Suprapubic skin (tissue), 4 donors: ENCODE measurements around the gene PEX10. TPM values are rescaled to one million over a fixed set of nuclear protein-coding genes. Genes with fewer than 3 reads are reported as not detected.

Experiments
- DNase-seq, 2 donors: peaks; one replicate each; pipeline ENCODE4 v3.0.0-alpha.2; 2019; ENCODE audit warnings: low spot score in 2 of 2
- H3K27ac ChIP-seq: fragments of 200-600 bp; sonication (generic); one replicate; pipeline ENCODE4 v1.5.1; 2019
- H3K27me3 ChIP-seq: fragments of 200-600 bp; sonication (generic); one replicate; pipeline ENCODE4 v1.5.1; 2019
- H3K36me3 ChIP-seq: fragments of 200-600 bp; sonication (generic); one replicate; pipeline ENCODE4 v1.5.1; 2019
- H3K4me1 ChIP-seq: fragments of 200-600 bp; sonication (generic); one replicate; pipeline ENCODE4 v1.5.1; 2019
- H3K4me3 ChIP-seq: fragments of 200-600 bp; sonication (generic); one replicate; pipeline ENCODE4 v1.5.1; 2019; ENCODE audit warnings: mild to moderate bottlenecking
- H3K9me3 ChIP-seq: fragments of 200-600 bp; sonication (generic); one replicate; pipeline ENCODE4 v1.5.1; 2019
- EP300 ChIP-seq: sonication (generic); formaldehyde crosslinking; IDR thresholded peaks from one replicate; pipeline ENCODE4 v1.6.1; 2017; ENCODE audit warnings: antibody characterized with exemption
- POLR2A ChIP-seq, 2 donors: fragments of 450-650 bp; IDR thresholded peaks; one replicate each; pipeline ENCODE4 v1.6.1; 2017; ENCODE audit warnings: antibody characterized with exemption in 2 of 2, mild to moderate bottlenecking in 2 of 2, moderate library complexity in 2 of 2
- POLR2AphosphoS5 ChIP-seq, 3 donors: sonication (generic); formaldehyde crosslinking; IDR thresholded peaks; one replicate each; pipeline ENCODE4 v1.6.1; 2017; ENCODE audit warnings: antibody characterized with exemption in 3 of 3
- WGBS: methylation state at CpG from one replicate; pipeline ENCODE4 v1.1.5; 2018; 5-methylcytosine and 5-hydroxymethylcytosine counted together
- total RNA-seq, 4 donors: library from RNA; depleted of rRNA; stranded (reverse); fragments of >200 nt; gene quantifications; one replicate each; pipeline ENCODE4 v1.1.0, GENCODE V29; 2016
- TF ChIP-seq, protein P1 (sequence below), 2 donors: fragments of 200-600 bp in 1 of 2; fragments of 450-650 bp in 1 of 2; sonication (generic) in 1 of 2; IDR thresholded peaks; one replicate each; pipeline ENCODE4 v1.5.1; 2016 to 2019; ENCODE audit warnings: antibody characterized with exemption in 2 of 2, mild to moderate bottlenecking in 1 of 2, moderate library complexity in 1 of 2

PEX10 gene
- total RNA-seq, 4 donors from 2014 or later = 16.2 to 39.2 (median 27.3) TPM

DNA sequence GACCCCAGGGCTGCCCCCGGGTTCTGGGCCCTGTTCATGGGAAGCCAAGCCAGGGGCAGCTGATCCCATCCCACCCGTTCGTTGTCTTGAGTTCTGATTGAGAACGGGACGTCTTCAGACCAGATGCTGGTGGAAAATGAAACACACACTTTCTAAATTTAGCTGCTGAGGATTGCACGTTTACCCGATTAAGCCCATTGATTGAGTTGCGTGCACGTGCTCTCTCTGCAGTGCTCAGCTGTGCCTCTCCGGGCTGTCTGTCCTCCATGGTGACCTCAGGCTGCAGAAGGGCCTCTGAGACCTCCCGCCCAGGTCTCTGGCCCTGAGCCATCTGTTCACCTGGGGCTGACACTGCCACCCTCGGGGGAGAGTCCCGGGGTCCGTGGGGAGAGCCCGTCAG lies 27.0 kb upstream of the PEX10 start:
- WGBS = 80% methylated on average over 12 of the region's 15 CpGs
- DNase-seq = no peak
- Histone ChIP-seq H3K9me3 (no peaks in the 10 kb centered on the region), H3K27ac (no peak overlapping the region), H3K4me3 (no peak overlapping the region), H3K27me3 (peaks cover 71% of the 10 kb centered on the region), H3K4me1 (peaks cover 22% of the 10 kb centered on the region), H3K36me3 (no peaks in the 10 kb centered on the region)
- TF ChIP-seq EP300 = no peak
- TF ChIP-seq, protein P1, sequence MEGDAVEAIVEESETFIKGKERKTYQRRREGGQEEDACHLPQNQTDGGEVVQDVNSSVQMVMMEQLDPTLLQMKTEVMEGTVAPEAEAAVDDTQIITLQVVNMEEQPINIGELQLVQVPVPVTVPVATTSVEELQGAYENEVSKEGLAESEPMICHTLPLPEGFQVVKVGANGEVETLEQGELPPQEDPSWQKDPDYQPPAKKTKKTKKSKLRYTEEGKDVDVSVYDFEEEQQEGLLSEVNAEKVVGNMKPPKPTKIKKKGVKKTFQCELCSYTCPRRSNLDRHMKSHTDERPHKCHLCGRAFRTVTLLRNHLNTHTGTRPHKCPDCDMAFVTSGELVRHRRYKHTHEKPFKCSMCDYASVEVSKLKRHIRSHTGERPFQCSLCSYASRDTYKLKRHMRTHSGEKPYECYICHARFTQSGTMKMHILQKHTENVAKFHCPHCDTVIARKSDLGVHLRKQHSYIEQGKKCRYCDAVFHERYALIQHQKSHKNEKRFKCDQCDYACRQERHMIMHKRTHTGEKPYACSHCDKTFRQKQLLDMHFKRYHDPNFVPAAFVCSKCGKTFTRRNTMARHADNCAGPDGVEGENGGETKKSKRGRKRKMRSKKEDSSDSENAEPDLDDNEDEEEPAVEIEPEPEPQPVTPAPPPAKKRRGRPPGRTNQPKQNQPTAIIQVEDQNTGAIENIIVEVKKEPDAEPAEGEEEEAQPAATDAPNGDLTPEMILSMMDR (IDR thresholded peaks at IDR 0.05) = no peak
- TF ChIP-seq POLR2AphosphoS5 (IDR thresholded peaks at IDR 0.05) = no peak
- TF ChIP-seq POLR2A (IDR thresholded peaks at IDR 0.05) = no peak

DNA sequence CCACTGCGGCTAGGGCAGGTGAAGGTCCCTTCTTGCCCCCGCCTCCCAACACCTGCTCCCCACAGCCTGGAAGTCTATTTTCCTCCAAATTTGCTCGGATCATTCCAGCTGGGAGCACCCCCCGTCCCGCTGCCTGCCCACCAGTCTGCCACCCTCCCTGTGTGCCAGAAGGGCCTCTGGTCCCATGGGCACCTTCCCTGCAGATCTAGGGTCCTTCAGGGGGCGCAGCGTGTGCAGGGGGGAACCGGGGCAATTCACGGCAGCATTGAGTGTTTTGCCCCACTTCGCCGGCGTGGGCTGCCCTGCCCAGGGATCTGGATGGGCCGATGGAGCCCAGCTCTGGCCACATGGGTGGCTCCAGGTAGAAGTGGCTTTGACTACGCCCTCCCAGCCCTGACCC lies 26.3 kb upstream of the PEX10 start:
- TF ChIP-seq POLR2A (IDR thresholded peaks at IDR 0.05) = no peak
- no peak for TF ChIP-seq POLR2AphosphoS5 (IDR thresholded peaks at IDR 0.05)
- TF ChIP-seq, protein P1 (IDR thresholded peaks at IDR 0.05) = no peak
- TF ChIP-seq EP300 = no peak
- Histone ChIP-seq H3K4me3 (no peak overlapping the region), H3K27ac (no peak overlapping the region), H3K27me3 (peaks cover 70% of the 10 kb centered on the region), H3K9me3 (no peaks in the 10 kb centered on the region), H3K4me1 (peaks cover 17% of the 10 kb centered on the region), H3K36me3 (no peaks in the 10 kb centered on the region)
- no peak for DNase-seq
- 78% methylated on average over 7 of the region's 14 CpGs for WGBS

DNA sequence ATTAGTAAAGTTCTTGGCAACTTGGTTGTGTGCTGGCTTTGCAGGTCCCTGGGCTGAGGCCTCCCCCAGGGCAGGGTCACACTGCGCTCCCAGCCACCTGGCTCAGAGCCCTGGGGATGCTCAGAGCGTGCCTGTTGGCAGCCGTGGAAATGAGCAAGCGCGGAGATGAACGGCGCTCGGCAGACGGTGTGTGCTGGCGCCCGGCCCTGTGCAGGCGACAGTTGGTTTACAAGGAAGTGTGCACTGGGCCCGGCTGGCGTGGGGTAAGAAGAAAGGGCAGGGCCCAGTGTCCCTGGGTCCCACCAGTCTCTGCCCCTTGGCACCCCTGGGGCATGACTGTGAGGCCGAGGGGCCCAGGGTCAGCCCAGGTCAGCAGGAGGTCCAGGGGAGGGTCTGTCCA lies 25.7 kb upstream of the PEX10 start:
- Histone ChIP-seq H3K4me3 (no peak overlapping the region), H3K27me3 (peaks cover 70% of the 10 kb centered on the region), H3K36me3 (no peaks in the 10 kb centered on the region), H3K9me3 (no peaks in the 10 kb centered on the region), H3K27ac (no peak overlapping the region), H3K4me1 (peaks cover 13% of the 10 kb centered on the region)
- no peak for DNase-seq
- 20% methylated on average over 3 of the region's 15 CpGs for WGBS
- no peak for TF ChIP-seq POLR2AphosphoS5 (IDR thresholded peaks at IDR 0.05)
- no peak for TF ChIP-seq POLR2A (IDR thresholded peaks at IDR 0.05)
- TF ChIP-seq, protein P1 (IDR thresholded peaks at IDR 0.05) = no peak
- no peak for TF ChIP-seq EP300

GRCh38 chr1:2437617-2438016 lies 25.3 kb upstream of the PEX10 start:
- TF ChIP-seq EP300 = no peak
- no peak for TF ChIP-seq POLR2AphosphoS5 (IDR thresholded peaks at IDR 0.05)
- TF ChIP-seq, protein P1 (IDR thresholded peaks at IDR 0.05) = no peak
- TF ChIP-seq POLR2A (IDR thresholded peaks at IDR 0.05) = no peak
- H3K4me3 ChIP-seq = no peak overlapping the region
- H3K27me3 ChIP-seq = peaks cover 67% of the 10 kb centered on the region
- no peaks in the 10 kb centered on the region for H3K36me3 ChIP-seq
- 73% methylated on average over 15 of the region's 15 CpGs for WGBS
- peaks cover 11% of the 10 kb centered on the region for H3K4me1 ChIP-seq
- H3K9me3 ChIP-seq = no peaks in the 10 kb centered on the region
- H3K27ac ChIP-seq = no peak overlapping the region
- no peak for DNase-seq

- H3K4me1 ChIP-seq = peaks cover 15% of the 10 kb centered on the region
- no peaks in the 10 kb centered on the region for H3K36me3 ChIP-seq
- DNase-seq = no peak
- no CpG with 5 or more reads among the region's 7 CpGs for WGBS
- no peak overlapping the region for H3K27ac ChIP-seq
- no peaks in the 10 kb centered on the region for H3K9me3 ChIP-seq
- TF ChIP-seq POLR2A (IDR thresholded peaks at IDR 0.05) (no peak), EP300 (no peak), POLR2AphosphoS5 (IDR thresholded peaks at IDR 0.05) (no peak)
- TF ChIP-seq, protein P1 (IDR thresholded peaks at IDR 0.05) = no peak
- no peak overlapping the region for H3K4me3 ChIP-seq
- H3K27me3 ChIP-seq = peaks cover 59% of the 10 kb centered on the region
Observed at GRCh38 chr1:2436876-2437275, 24.5 kb upstream of the PEX10 start.
